Left forelimb (tissue), 1 donor: ENCODE measurements around the gene SAMD4A.

ENCODE experiments used
- DNase-seq: peaks from one replicate; pipeline ENCODE4 v3.0.0-alpha.2; 2018; ENCODE audit warnings: low spot score

SAMD4A gene

GRCh38 chr14:54566410-54567223 lies at the start of gene SAMD4A:
TSS of gene SAMD4A (plus strand) at chr14:54567128. CDS start at chr14:54567917, 789 bp downstream.
- DNase-seq = peak; percentile 91

- no peak for DNase-seq
These were observed 42.5 kb upstream of the SAMD4A start for GRCh38 chr14:54524410-54524809.

GRCh38 chr14:54528973-54529372 lies 38.0 kb upstream of the SAMD4A start:
- no peak for DNase-seq

- DNase-seq = no peak
These were observed 37.1 kb upstream of the SAMD4A start for GRCh38 chr14:54529811-54530210.

GRCh38 chr14:54532111-54533012 lies 34.6 kb upstream of the SAMD4A start:
- DNase-seq = no peak

GRCh38 chr14:54533100-54533499 lies 33.8 kb upstream of the SAMD4A start:
- no peak for DNase-seq

GRCh38 chr14:54535126-54535525 lies 31.8 kb upstream of the SAMD4A start:
- DNase-seq = no peak

GRCh38 chr14:54535646-54536045 lies 31.3 kb upstream of the SAMD4A start:
- DNase-seq = no peak

GRCh38 chr14:54537651-54538050 lies 29.3 kb upstream of the SAMD4A start:
- no peak for DNase-seq

- DNase-seq = no peak
These were observed 28.9 kb upstream of the SAMD4A start for GRCh38 chr14:54538055-54538454.

- DNase-seq = no peak
These were observed 19.3 kb upstream of the SAMD4A start for GRCh38 chr14:54547583-54547982.

GRCh38 chr14:54548491-54548890 lies 18.4 kb upstream of the SAMD4A start:
- DNase-seq = no peak

GRCh38 chr14:54549862-54550261 lies 17.1 kb upstream of the SAMD4A start:
- DNase-seq = no peak

- no peak for DNase-seq
These were observed 16.4 kb upstream of the SAMD4A start for GRCh38 chr14:54550514-54550913.

GRCh38 chr14:54554401-54554800 lies 12.5 kb upstream of the SAMD4A start:
- DNase-seq = no peak

- DNase-seq = no peak
These were observed 11.3 kb upstream of the SAMD4A start for GRCh38 chr14:54555651-54556050.

GRCh38 chr14:54556535-54556934 lies 10.4 kb upstream of the SAMD4A start:
- no peak for DNase-seq

GRCh38 chr14:54562334-54562733 lies 4.6 kb upstream of the SAMD4A start:
- no peak for DNase-seq

GRCh38 chr14:54564071-54564867 lies 2.7 kb upstream of the SAMD4A start:
- no peak for DNase-seq

GRCh38 chr14:54564868-54565784 lies 1.8 kb upstream of the SAMD4A start:
- DNase-seq = peak; percentile 72

GRCh38 chr14:54565785-54566409 lies 1.0 kb upstream of the SAMD4A start:
- DNase-seq = peak; percentile 96
